Spleen (tissue), 7 donors: Measurements from ENCODE around the gene RANBP10.

Experiments used
- CTCF ChIP-seq, 11 experiments: fragments of 200-600 bp in 7 of 11; fragments of 450-650 bp in 4 of 11; sonication (generic) in 4 of 11; IDR thresholded peaks in 8 of 11; conservative IDR thresholded peaks in 3 of 11; 1 replicate in 7 of 11; 2 replicates in 4 of 11; pipeline versions ENCODE4 v1.4.0 to v1.8.0; 2016 to 2021; ENCODE audit warnings: antibody characterized with exemption in 11 of 11, inconsistent platforms in 4 of 11, mild to moderate bottlenecking in 1 of 11
- POLR2A ChIP-seq, 3 donors: fragments of 450-650 bp; IDR thresholded peaks; one replicate each; pipeline ENCODE4 v1.5.1; 2017; ENCODE audit warnings: antibody characterized with exemption in 3 of 3, mild to moderate bottlenecking in 1 of 3
- POLR2AphosphoS5 ChIP-seq, 3 donors: sonication (generic); formaldehyde crosslinking; IDR thresholded peaks; one replicate each; pipeline ENCODE4 v1.5.1; 2017; ENCODE audit warnings: antibody characterized with exemption in 3 of 3
- donor health status: DM: no; HTN: no; CAD: no; lungs with moderate emphysema.
- donor health status: DM: no; HTN: no; CAD: no.
- donor health status: DM: no; HTN: no; CAD: no.

GRCh38 chr16:67703626-67704025, 102.7 kb downstream of the RANBP10 start:
- TF ChIP-seq CTCF (IDR thresholded peaks at IDR 0.05 in 8 of 11, conservative IDR thresholded peaks at IDR 0.05 in 3 of 11) (no peak), POLR2A (IDR thresholded peaks at IDR 0.05) (no peak), POLR2AphosphoS5 (IDR thresholded peaks at IDR 0.05) (no peak)
